Measurements from ENCODE around the gene FOXS1. TPM values are rescaled to one million over a fixed set of nuclear protein-coding genes. Genes with fewer than 3 reads are reported as not detected.
A peak's percentile ranks its signal among the peaks of the same experiment; 100 is the strongest.

FOXS1 gene
- total RNA-seq, 4 donors from 2014 or later = 3.0 to 11.8 (median 8.0) TPM

GRCh38 chr20:31861385-31862156 lies 16.2 kb upstream of the FOXS1 start:
- DNase-seq (ENCODE audit: low spot score in 2 of 2) = no peak
- Histone ChIP-seq H3K27me3 (peaks cover 0 to 15% of the 10 kb centered on the region in 2 donors), H3K27ac (peak overlapping the region in 2 of 4 donors; percentile 52 to 67), H3K9me3 (no peaks in the 10 kb centered on the region), H3K4me1 (peaks cover 0 to 23% (median 18%) of the 10 kb centered on the region in 4 donors), H3K4me3 (peak overlapping the region; percentile 38 to 62 (median 52)), H3K36me3 (peaks cover 0 to 18% (median 0%) of the 10 kb centered on the region in 3 donors)
- peak in 1 of 5 experiments; percentile 19 for TF ChIP-seq CTCF (IDR thresholded peaks at IDR 0.05)
- TF ChIP-seq EP300 (IDR thresholded peaks at IDR 0.05) = no peak
- WGBS, 2 donors = 9 to 30% methylated on average over 13 to 37 of the region's 60 CpGs

GRCh38 chr20:31861135-31861384 lies 15.7 kb upstream of the FOXS1 start:
- H3K9me3 ChIP-seq = no peaks in the 10 kb centered on the region
- no peak for DNase-seq (ENCODE audit: low spot score in 2 of 2)
- peaks cover 0 to 23% (median 18%) of the 10 kb centered on the region in 4 donors for H3K4me1 ChIP-seq
- no peak for TF ChIP-seq CTCF (IDR thresholded peaks at IDR 0.05)
- no peak for TF ChIP-seq POLR2A (IDR thresholded peaks at IDR 0.05)
- TF ChIP-seq EP300 (IDR thresholded peaks at IDR 0.05) = no peak
- H3K27me3 ChIP-seq = peaks cover 0 to 15% of the 10 kb centered on the region in 2 donors
- H3K36me3 ChIP-seq = peaks cover 0 to 15% (median 0%) of the 10 kb centered on the region in 3 donors
- H3K27ac ChIP-seq = peak overlapping the region in 2 of 4 donors; percentile 52 to 67
- WGBS, 2 donors = 0% methylated on average over 14 of the region's 20 CpGs; no CpG with 5 or more reads in 1 of the 2 donors
- peak overlapping the region; percentile 38 to 62 (median 52) for H3K4me3 ChIP-seq

GRCh38 chr20:31860390-31861134 lies 15.2 kb upstream of the FOXS1 start:
- TF ChIP-seq CTCF (IDR thresholded peaks at IDR 0.05) (no peak), POLR2A (IDR thresholded peaks at IDR 0.05) (no peak), EP300 (IDR thresholded peaks at IDR 0.05) (no peak)
- peak overlapping the region; percentile 38 to 62 (median 52) for H3K4me3 ChIP-seq
- H3K27me3 ChIP-seq = peaks cover 0 to 15% of the 10 kb centered on the region in 2 donors
- WGBS, 2 donors = 9 to 11% methylated on average over 14 to 15 of the region's 15 CpGs
- H3K36me3 ChIP-seq = peaks cover 0 to 15% (median 0%) of the 10 kb centered on the region in 3 donors
- no peaks in the 10 kb centered on the region for H3K9me3 ChIP-seq
- peak overlapping the region in 2 of 4 donors; percentile 52 to 67 for H3K27ac ChIP-seq
- peaks cover 0 to 23% (median 18%) of the 10 kb centered on the region in 4 donors for H3K4me1 ChIP-seq
- no peak for DNase-seq (ENCODE audit: low spot score in 2 of 2)

- Histone ChIP-seq H3K27me3 (peaks cover 0 to 15% of the 10 kb centered on the region in 2 donors), H3K4me3 (no peak overlapping the region), H3K36me3 (peaks cover 0 to 15% (median 0%) of the 10 kb centered on the region in 3 donors), H3K27ac (peak overlapping the region in 1 of 4 donors; percentile 67), H3K9me3 (no peaks in the 10 kb centered on the region), H3K4me1 (peaks cover 0 to 23% (median 18%) of the 10 kb centered on the region in 4 donors)
- DNase-seq (ENCODE audit: low spot score in 2 of 2) = no peak
- TF ChIP-seq EP300 (IDR thresholded peaks at IDR 0.05) = no peak
- no peak for TF ChIP-seq CTCF (IDR thresholded peaks at IDR 0.05)
- TF ChIP-seq POLR2A (IDR thresholded peaks at IDR 0.05) = no peak
- 50 to 55% methylated on average over 7 of the region's 7 CpGs for whole genome bisulfite sequencing, 2 donors
Measured at GRCh38 chr20:31859998-31860380, 14.6 kb upstream of the FOXS1 start.

All from tibial nerve (tissue), 4 donors.